HEK293T (cell line): ENCODE results near the gene DIPK1A.

Experiments
- CTCF ChIA-PET: fragments of 350-600 bp; formaldehyde crosslinking; extraction: SDS; loops from one replicate; lab custom pipeline; 2021; ENCODE audit warnings: antibody characterized with exemption, inconsistent platforms; lab: Yijun Ruan, JAX
- POLR2A ChIA-PET: fragments of 350-600 bp; formaldehyde crosslinking; extraction: SDS; loops from one replicate; lab custom pipeline; 2020; ENCODE audit warnings: antibody characterized with exemption, inconsistent platforms; lab: Yijun Ruan, JAX
- DNase-seq: peaks from one replicate; pipeline ENCODE4 v3.0.0; 2012; ENCODE audit warnings: mixed read lengths; ENCODE audit errors: extremely low spot score
- ARNT ChIP-seq: fragments of 450-650 bp; IDR thresholded peaks from 2 replicates; pipeline ENCODE4 v1.6.1; 2017; ENCODE audit warnings: mild to moderate bottlenecking
- BHLHE40 ChIP-seq: fragments of 450-650 bp; IDR thresholded peaks from 2 replicates; pipeline ENCODE4 v1.6.1; 2016; ENCODE audit warnings: mild to moderate bottlenecking, moderate library complexity, borderline replicate concordance
- CTBP1 ChIP-seq: fragments of 450-650 bp; IDR thresholded peaks from 2 replicates; pipeline ENCODE4 v1.6.1; 2016; ENCODE audit warnings: borderline replicate concordance
- ELF4 ChIP-seq: fragments of 450-650 bp; IDR thresholded peaks from 2 replicates; pipeline ENCODE4 v1.6.1; 2017; ENCODE audit warnings: antibody characterized with exemption
- FOXA1 ChIP-seq: fragments of 450-650 bp; IDR thresholded peaks from 2 replicates; pipeline ENCODE4 v1.6.1; 2016; ENCODE audit warnings: mild to moderate bottlenecking
- FOXK2 ChIP-seq: fragments of 450-650 bp; IDR thresholded peaks from 2 replicates; pipeline ENCODE4 v1.6.1; 2016; ENCODE audit warnings: mild to moderate bottlenecking
- FOXM1 ChIP-seq: fragments of 450-650 bp; IDR thresholded peaks from 2 replicates; pipeline ENCODE4 v1.6.1; 2017; ENCODE audit warnings: mild to moderate bottlenecking, borderline replicate concordance
- HDGF ChIP-seq: fragments of 450-650 bp; IDR thresholded peaks from 2 replicates; pipeline ENCODE4 v1.6.1; 2017; ENCODE audit warnings: antibody characterized with exemption, borderline replicate concordance
- L3MBTL2 ChIP-seq: fragments of 450-650 bp; conservative IDR thresholded peaks from 2 replicates; pipeline ENCODE4 v1.6.1; 2016; ENCODE audit warnings: mild to moderate bottlenecking
- LEF1 ChIP-seq: fragments of 450-650 bp; IDR thresholded peaks from 2 replicates; pipeline ENCODE4 v1.6.1; 2017; ENCODE audit warnings: mild to moderate bottlenecking, borderline replicate concordance
- NFRKB ChIP-seq: fragments of 450-650 bp; IDR thresholded peaks from 2 replicates; pipeline ENCODE4 v1.6.1; 2016; ENCODE audit warnings: mild to moderate bottlenecking, moderate library complexity
- SP1 ChIP-seq: fragments of 450-650 bp; IDR thresholded peaks from 2 replicates; pipeline ENCODE4 v1.6.1; 2017
- SUZ12 ChIP-seq: fragments of 450-650 bp; IDR thresholded peaks from 2 replicates; pipeline ENCODE4 v1.6.1; 2016; ENCODE audit warnings: mild to moderate bottlenecking
- TARDBP ChIP-seq: fragments of 450-650 bp; IDR thresholded peaks from 2 replicates; pipeline ENCODE4 v1.6.1; 2016
- ZNF384 ChIP-seq: fragments of 450-650 bp; IDR thresholded peaks from 2 replicates; pipeline ENCODE4 v1.6.1; 2016
- TF ChIP-seq, protein P1 (sequence below): fragments of 450-650 bp; IDR thresholded peaks from 2 replicates; pipeline ENCODE4 v1.6.1; 2016

Gene DIPK1A

DNA sequence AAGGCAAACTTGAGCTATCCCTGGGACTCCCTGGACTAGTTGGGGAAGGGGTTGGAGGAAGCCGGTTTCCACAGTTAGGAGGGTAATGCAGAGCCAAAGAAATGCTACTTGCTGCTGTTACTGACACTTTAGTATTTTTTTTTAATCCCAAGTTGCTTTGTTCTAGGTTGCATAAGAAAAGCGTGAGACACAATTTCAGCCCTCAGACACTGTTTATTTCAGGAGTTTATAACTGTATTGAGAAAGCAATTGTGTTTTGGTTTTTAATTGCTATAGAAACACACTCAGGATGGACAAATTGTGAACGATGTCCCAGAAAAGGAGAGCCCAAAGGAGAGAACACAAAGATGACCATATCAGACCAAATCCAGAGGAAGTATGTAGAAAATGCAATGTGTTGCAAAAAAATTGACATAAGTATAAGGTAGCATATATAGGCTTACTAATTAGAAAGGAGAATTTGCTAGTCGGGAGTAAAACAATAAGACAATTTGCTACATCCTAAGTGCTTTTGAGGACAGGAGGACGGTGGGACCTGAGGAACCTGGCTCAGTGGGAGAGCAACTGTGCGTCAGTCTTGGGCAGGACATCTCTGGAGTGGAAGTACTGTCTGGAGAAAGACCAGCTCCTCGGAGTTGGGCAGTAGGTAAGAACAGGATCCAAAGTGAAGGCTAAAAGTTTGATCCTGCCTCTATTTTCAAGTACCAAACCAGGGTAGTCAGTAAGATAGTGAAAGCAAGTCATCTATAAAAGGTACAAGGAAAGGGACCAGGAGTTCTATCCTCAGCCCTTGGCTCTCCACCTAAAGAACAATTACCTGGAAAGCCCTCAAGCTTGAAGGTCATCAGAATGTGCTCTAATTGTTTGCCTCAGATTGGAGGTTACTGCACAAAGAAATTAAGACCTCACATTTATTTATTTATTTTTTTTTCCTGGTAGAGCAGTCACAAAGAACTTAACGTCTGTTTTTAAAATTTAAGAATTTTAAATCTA, 39.9 kb downstream of the DIPK1A start:
- TF ChIP-seq SUZ12 (no peak), FOXA1 (no peak)
- ChIA-PET POLR2A (no interaction called here), CTCF (no interaction called here)
- no peak for DNase-seq

DNA sequence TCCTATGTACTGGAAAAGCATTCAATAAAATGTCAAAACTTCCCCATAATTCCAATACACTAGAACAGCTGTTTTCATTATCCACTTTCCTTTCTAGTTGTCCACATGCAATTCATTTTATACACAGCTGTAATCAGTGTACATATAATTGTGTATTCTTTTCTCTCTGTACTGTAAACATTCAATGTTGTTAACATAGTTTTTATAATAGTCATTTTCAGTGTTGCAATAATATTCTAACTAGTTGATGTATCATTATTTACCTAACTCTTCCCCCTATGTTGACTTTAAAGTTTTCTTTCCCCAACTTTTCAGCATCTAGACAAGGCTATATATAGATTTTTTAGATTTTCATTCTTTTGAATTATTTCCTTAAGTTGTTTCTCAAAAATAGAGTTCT, 44.4 kb downstream of the DIPK1A start:
- no peak for TF ChIP-seq ARNT
- TF ChIP-seq ELF4 = no peak
- POLR2A ChIA-PET = no interaction called here
- DNase-seq = no peak
- CTCF ChIA-PET = no interaction called here

DNA sequence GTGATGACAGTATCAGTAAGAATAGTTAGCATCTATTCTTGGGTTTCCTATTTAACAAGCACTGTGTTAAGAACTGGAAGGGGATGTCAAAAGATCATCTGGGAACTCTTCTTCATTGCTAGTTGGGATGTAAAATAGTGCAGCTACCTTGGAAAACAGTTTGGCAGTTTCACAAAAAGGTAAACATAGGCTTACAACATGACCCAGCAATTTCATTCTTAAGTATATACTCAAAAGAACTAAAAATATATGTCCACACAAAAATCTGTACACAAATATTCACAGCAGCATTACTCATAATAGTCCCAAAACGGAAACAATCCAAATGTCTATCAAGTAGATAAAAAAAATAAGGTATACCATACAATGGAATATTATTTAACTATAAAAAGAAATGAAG, 45.7 kb downstream of the DIPK1A start:
- no peak for DNase-seq
- ChIA-PET CTCF (no interaction called here), POLR2A (no interaction called here)
- TF ChIP-seq ZNF384 = no peak
- no peak for TF ChIP-seq FOXM1
- TF ChIP-seq L3MBTL2 = no peak
- TF ChIP-seq LEF1 = no peak
- no peak for TF ChIP-seq SUZ12
- no peak for TF ChIP-seq TARDBP
- TF ChIP-seq FOXK2 = no peak
- TF ChIP-seq BHLHE40 = no peak
- no peak for TF ChIP-seq ARNT
- TF ChIP-seq, protein P1, sequence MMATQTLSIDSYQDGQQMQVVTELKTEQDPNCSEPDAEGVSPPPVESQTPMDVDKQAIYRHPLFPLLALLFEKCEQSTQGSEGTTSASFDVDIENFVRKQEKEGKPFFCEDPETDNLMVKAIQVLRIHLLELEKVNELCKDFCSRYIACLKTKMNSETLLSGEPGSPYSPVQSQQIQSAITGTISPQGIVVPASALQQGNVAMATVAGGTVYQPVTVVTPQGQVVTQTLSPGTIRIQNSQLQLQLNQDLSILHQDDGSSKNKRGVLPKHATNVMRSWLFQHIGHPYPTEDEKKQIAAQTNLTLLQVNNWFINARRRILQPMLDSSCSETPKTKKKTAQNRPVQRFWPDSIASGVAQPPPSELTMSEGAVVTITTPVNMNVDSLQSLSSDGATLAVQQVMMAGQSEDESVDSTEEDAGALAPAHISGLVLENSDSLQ = no peak
- no peak for TF ChIP-seq SP1
- TF ChIP-seq FOXA1 = no peak
- no peak for TF ChIP-seq ELF4
- TF ChIP-seq HDGF = no peak
- TF ChIP-seq NFRKB = no peak

DNA sequence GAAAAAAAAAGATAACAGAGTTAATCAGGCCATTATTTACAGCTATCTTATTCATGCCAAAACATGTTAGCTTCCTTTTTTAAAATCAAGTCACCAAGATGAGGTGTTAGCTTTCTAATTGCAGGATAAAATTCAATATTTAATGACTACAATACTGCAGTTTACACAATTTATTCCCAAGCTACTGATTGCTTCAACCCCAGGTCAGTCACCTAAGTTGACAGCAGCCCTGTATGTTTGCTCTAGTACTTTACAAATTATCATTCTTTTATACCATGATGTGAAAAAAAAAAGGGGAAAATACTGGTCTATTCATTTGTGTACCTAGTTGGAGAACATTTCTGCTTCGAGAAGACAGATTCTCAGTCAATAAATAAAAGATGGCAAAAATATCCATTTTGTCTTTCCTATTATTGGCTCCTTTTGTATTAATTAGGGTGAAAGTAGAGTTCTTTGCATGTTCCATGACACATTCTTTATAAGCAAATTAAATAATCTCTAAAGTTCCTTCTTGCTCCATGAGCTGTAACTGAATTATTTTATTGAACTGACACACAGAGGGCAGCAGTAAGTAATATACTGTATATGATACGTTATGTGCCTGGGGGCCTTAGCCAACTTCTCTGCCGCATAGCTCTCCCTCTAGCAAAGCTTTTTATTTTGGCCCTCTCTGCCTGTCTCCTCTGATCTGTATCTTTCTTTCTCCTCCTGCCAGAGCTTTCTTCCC, 48.0 kb downstream of the DIPK1A start:
- no peak for TF ChIP-seq TARDBP
- no peak for TF ChIP-seq ARNT
- no peak for TF ChIP-seq HDGF
- TF ChIP-seq FOXM1 = no peak
- TF ChIP-seq SP1 = no peak
- no peak for TF ChIP-seq CTBP1
- TF ChIP-seq L3MBTL2 = no peak
- TF ChIP-seq BHLHE40 = no peak
- no peak for TF ChIP-seq FOXA1
- CTCF ChIA-PET = interaction anchor here (0.7 to 0.8 kb wide), 3 partner anchors 9 to 47 kb away, joined by 4 read pairs; no protein-coding TSS in a partner anchor
- DNase-seq = no peak
- POLR2A ChIA-PET = no interaction called here

DNA sequence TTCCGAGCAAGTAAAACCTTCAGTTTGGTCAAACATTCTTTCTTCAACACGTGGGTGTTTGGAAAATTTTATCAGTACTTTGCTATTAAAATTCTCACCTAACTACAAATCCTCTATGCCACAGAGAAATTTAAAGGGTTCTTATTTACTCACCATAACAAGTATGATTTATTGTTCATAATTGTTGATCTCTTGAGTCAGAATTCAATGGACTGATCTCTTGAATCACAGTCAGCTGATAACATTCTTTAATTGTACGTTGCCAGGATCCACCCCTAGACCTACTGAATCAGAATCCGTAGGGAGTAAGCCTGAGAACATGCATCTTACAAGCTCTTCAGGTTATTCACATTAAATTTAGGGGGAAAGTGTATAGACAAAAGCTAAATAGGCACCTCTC, 51.2 kb downstream of the DIPK1A start:
- ChIA-PET POLR2A (no interaction called here), CTCF (no interaction called here)
- no peak for DNase-seq
- no peak for TF ChIP-seq ZNF384
- TF ChIP-seq, protein P1 = no peak
- TF ChIP-seq SUZ12 = no peak
- TF ChIP-seq SP1 = no peak
- TF ChIP-seq L3MBTL2 = no peak
- no peak for TF ChIP-seq HDGF
- TF ChIP-seq LEF1 = no peak
- TF ChIP-seq FOXK2 = no peak
- no peak for TF ChIP-seq CTBP1
- TF ChIP-seq FOXM1 = no peak
- no peak for TF ChIP-seq TARDBP
- TF ChIP-seq BHLHE40 = no peak
- TF ChIP-seq ELF4 = no peak
- no peak for TF ChIP-seq NFRKB
- TF ChIP-seq FOXA1 = no peak
- no peak for TF ChIP-seq ARNT

DNA sequence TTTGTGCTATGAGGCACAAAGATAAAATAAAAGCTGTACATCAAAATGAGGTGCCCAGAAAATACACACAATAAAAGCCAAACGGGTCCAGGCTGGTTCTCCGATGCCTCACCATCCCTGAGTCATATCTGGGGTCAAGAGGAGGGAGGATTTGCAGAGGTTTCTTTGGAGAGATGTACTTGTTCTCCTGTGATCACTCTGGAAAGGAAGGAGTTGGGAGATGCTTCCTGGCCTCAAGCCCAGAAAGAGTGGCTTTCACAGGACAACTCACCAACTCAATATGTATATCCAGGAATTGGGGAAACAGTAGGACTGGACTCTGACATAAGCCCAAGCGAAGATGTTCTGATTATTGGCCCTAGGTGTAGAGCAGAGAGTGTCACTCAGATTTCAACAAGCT, 51.9 kb downstream of the DIPK1A start:
- POLR2A ChIA-PET = no interaction called here
- TF ChIP-seq SUZ12 (no peak), LEF1 (no peak)
- CTCF ChIA-PET = no interaction called here
- no peak for DNase-seq
